Stimulated activated effector memory CD8-positive, alpha-beta T cell treated with anti-CD3 and anti-CD28 coated beads, Interleukin-12 subunit alpha, Interleukin-12 subunit beta, amount 100 ng/mL, for 72 hours (primary cell): ENCODE measurements around the gene TAL1.

Source experiments
- ATAC-seq: fragments of 150-1000 bp; cut with Tn5 transposase; 2 replicates; pipeline ENCODE4 v1.10.0; 2021
- DNase-seq, 2 donors: peaks; one replicate each; pipeline ENCODE4 v3.0.0; 2021 to 2022; ENCODE audit warnings: low spot score in 2 of 2
- H3K27ac Mint-ChIP-seq: one replicate; pipeline ENCODE4 v1.8.0; 2022; ENCODE audit warnings: mild to moderate bottlenecking, mixed read lengths
- H3K36me3 Mint-ChIP-seq: one replicate; pipeline ENCODE4 v1.8.0; 2022; ENCODE audit warnings: mild to moderate bottlenecking, mixed read lengths
- H3K4me1 Mint-ChIP-seq: one replicate; pipeline ENCODE4 v1.8.0; 2022; ENCODE audit warnings: mixed read lengths
- H3K4me3 Mint-ChIP-seq: one replicate; pipeline ENCODE4 v1.8.0; 2022; ENCODE audit warnings: mild to moderate bottlenecking, mixed read lengths
- H3K9me3 Mint-ChIP-seq: one replicate; pipeline ENCODE4 v1.8.0; 2022; ENCODE audit warnings: mixed read lengths

TAL1 gene

GRCh38 chr1:47235241-47235681 is 3.2 kb upstream of the TAL1 start:
- DNase-seq (no peak), ATAC-seq (no peak)
- peaks cover 31% of the 10 kb centered on the region for H3K4me1 Mint-ChIP-seq
- no peak overlapping the region for H3K27ac Mint-ChIP-seq
- no peaks in the 10 kb centered on the region for H3K36me3 Mint-ChIP-seq
- no peaks in the 10 kb centered on the region for H3K9me3 Mint-ChIP-seq
- H3K4me3 Mint-ChIP-seq, result no peak overlapping the region

- H3K4me3 Mint-ChIP-seq, result no peak overlapping the region
- DNase-seq, result no peak
- H3K27ac Mint-ChIP-seq, result no peak overlapping the region
- no peak for ATAC-seq
- no peaks in the 10 kb centered on the region for H3K9me3 Mint-ChIP-seq
- H3K4me1 Mint-ChIP-seq, result peaks cover 32% of the 10 kb centered on the region
- no peaks in the 10 kb centered on the region for H3K36me3 Mint-ChIP-seq
Measured at GRCh38 chr1:47233186-47233585, 1.2 kb upstream of the TAL1 start.

GRCh38 chr1:47231301-47232186 is 481 bp downstream of the TAL1 start:
- H3K36me3 Mint-ChIP-seq, result no peaks in the 10 kb centered on the region
- no peaks in the 10 kb centered on the region for H3K9me3 Mint-ChIP-seq
- H3K4me1 Mint-ChIP-seq, result peaks cover 32% of the 10 kb centered on the region
- H3K27ac Mint-ChIP-seq, result peak overlapping the region; percentile 16
- ATAC-seq (peak; percentile 29), DNase-seq (peak in 1 of 2 donors; percentile 61)
- H3K4me3 Mint-ChIP-seq, result peak overlapping the region; percentile 74

GRCh38 chr1:47230692-47231300 is 1.2 kb downstream of the TAL1 start:
- DNase-seq, result no peak
- Mint-ChIP-seq H3K4me3 (peak overlapping the region; percentile 74), H3K9me3 (no peaks in the 10 kb centered on the region), H3K4me1 (peaks cover 36% of the 10 kb centered on the region), H3K36me3 (no peaks in the 10 kb centered on the region), H3K27ac (no peak overlapping the region)
- peak; percentile 41 for ATAC-seq

- no peaks in the 10 kb centered on the region for H3K9me3 Mint-ChIP-seq
- peak overlapping the region; percentile 74 for H3K4me3 Mint-ChIP-seq
- H3K4me1 Mint-ChIP-seq, result peaks cover 38% of the 10 kb centered on the region
- H3K36me3 Mint-ChIP-seq, result no peaks in the 10 kb centered on the region
- ATAC-seq (no peak), DNase-seq (no peak)
- no peak overlapping the region for H3K27ac Mint-ChIP-seq
Measured at GRCh38 chr1:47229886-47230691, 1.9 kb downstream of the TAL1 start.

- DNase-seq, result no peak
- peak overlapping the region; percentile 74 for H3K4me3 Mint-ChIP-seq
- no peak for ATAC-seq
- peaks cover 38% of the 10 kb centered on the region for H3K4me1 Mint-ChIP-seq
- no peaks in the 10 kb centered on the region for H3K9me3 Mint-ChIP-seq
- no peaks in the 10 kb centered on the region for H3K36me3 Mint-ChIP-seq
- no peak overlapping the region for H3K27ac Mint-ChIP-seq
Measured at GRCh38 chr1:47229031-47229885, 2.8 kb downstream of the TAL1 start.

- Mint-ChIP-seq H3K4me1 (peaks cover 38% of the 10 kb centered on the region), H3K27ac (no peak overlapping the region), H3K9me3 (no peaks in the 10 kb centered on the region), H3K4me3 (no peak overlapping the region), H3K36me3 (no peaks in the 10 kb centered on the region)
- ATAC-seq (no peak), DNase-seq (no peak)
Measured at GRCh38 chr1:47228644-47229030, 3.4 kb downstream of the TAL1 start.

- Mint-ChIP-seq H3K4me3 (no peak overlapping the region), H3K4me1 (peaks cover 35% of the 10 kb centered on the region), H3K27ac (no peak overlapping the region), H3K9me3 (no peaks in the 10 kb centered on the region), H3K36me3 (no peaks in the 10 kb centered on the region)
- no peak for ATAC-seq
- no peak for DNase-seq
Measured at GRCh38 chr1:47227341-47228232, 4.4 kb downstream of the TAL1 start.

GRCh38 chr1:47226839-47227215 is 5.2 kb downstream of the TAL1 start:
- H3K4me3 Mint-ChIP-seq, result no peak overlapping the region
- no peak overlapping the region for H3K27ac Mint-ChIP-seq

GRCh38 chr1:47226121-47226838 is 5.7 kb downstream of the TAL1 start:
- no peak overlapping the region for H3K27ac Mint-ChIP-seq
- no peak overlapping the region for H3K4me3 Mint-ChIP-seq
- DNase-seq (no peak), ATAC-seq (no peak)
- H3K4me1 Mint-ChIP-seq, result peaks cover 24% of the 10 kb centered on the region
- H3K36me3 Mint-ChIP-seq, result no peaks in the 10 kb centered on the region
- H3K9me3 Mint-ChIP-seq, result no peaks in the 10 kb centered on the region

More at GRCh38 chr1:47226839-47227215, 5.2 kb downstream of the TAL1 start:
- Mint-ChIP-seq H3K4me1 (peaks cover 29% of the 10 kb centered on the region), H3K9me3 (no peaks in the 10 kb centered on the region), H3K36me3 (no peaks in the 10 kb centered on the region)
- no peak for ATAC-seq
- DNase-seq, result no peak

- DNase-seq (no peak), ATAC-seq (peak; percentile 6)
- H3K9me3 Mint-ChIP-seq, result no peaks in the 10 kb centered on the region
- H3K4me3 Mint-ChIP-seq, result no peak overlapping the region
- no peak overlapping the region for H3K27ac Mint-ChIP-seq
- H3K4me1 Mint-ChIP-seq, result peaks cover 17% of the 10 kb centered on the region
- H3K36me3 Mint-ChIP-seq, result no peaks in the 10 kb centered on the region
Measured at GRCh38 chr1:47225430-47226100, 6.5 kb downstream of the TAL1 start.

GRCh38 chr1:47224676-47225399 is 7.2 kb downstream of the TAL1 start:
- peak; percentile 29 for ATAC-seq
- Mint-ChIP-seq H3K36me3 (no peaks in the 10 kb centered on the region), H3K9me3 (no peaks in the 10 kb centered on the region), H3K4me3 (no peak overlapping the region), H3K27ac (no peak overlapping the region), H3K4me1 (peaks cover 9% of the 10 kb centered on the region)
- no peak for DNase-seq
